HG02973 (cell line): ENCODE results near the gene TENT4A.

ENCODE experiments used
- ATAC-seq: cut with Tn5 transposase; IDR thresholded peaks from one replicate; pipeline ENCODE4 v1.9.1; 2021; ENCODE audit warnings: moderate library complexity; ENCODE audit not compliant: unreplicated experiment

TENT4A gene

GRCh38 chr5:6791031-6791430 is 77.8 kb downstream of the TENT4A start:
- no peak for ATAC-seq

GRCh38 chr5:6792376-6792775 is 79.1 kb downstream of the TENT4A start:
- no peak for ATAC-seq

- ATAC-seq = no peak
Measured at GRCh38 chr5:6792911-6793471, 79.8 kb downstream of the TENT4A start.

GRCh38 chr5:6801236-6801635 is 88.0 kb downstream of the TENT4A start:
- no peak for ATAC-seq

DNA sequence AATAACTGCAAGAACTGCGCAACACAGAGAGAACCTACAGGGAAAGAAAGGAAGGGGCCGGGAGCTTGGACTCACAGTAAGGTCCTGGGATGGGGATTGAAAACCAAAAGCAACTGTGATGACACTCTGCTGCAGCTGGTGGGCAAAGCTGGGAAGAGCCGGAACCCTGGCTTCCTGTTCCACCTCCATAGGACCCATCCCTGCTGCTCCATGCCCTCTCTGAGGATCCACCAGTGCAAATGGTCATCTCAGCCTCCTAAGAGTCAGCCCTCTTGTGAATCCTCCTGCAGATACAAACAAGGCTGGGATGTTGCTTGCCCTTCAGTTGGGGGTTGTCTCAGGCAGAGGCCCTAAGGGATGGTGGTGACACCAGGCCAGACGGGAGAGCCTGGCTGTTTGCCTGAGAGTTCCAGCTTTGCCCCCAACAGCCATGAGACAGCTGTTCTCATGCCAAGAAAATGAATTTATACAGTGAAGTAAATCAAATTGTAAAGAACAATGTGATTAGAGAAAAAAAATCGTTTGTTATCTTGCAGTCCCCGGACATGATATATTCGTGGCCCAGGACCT is 90.8 kb downstream of the TENT4A start:
- no peak for ATAC-seq

GRCh38 chr5:6804766-6805501 is 91.7 kb downstream of the TENT4A start:
- no peak for ATAC-seq

GRCh38 chr5:6805841-6806240 is 92.6 kb downstream of the TENT4A start:
- ATAC-seq = no peak
